ENCODE results near the gene POMT1.
"Not testable (repeated sequence)": the region's sequence is repeated elsewhere in the genome, so short reads cannot be mapped to it uniquely, and the experiment has no call there.

Gene POMT1

GRCh38 chr9:131502781-131503625, at the start of gene POMT1:
POMT1 (plus strand) TSS chr9:131502918; CDS start chr9:131504219, 1,301 bp downstream.
- DNase-seq (ENCODE audit: low read depth in 2 of 2), result peak; percentile 79 to 85

GRCh38 chr9:131454028-131454427, 48.7 kb upstream of the POMT1 start:
- no peak for DNase-seq (ENCODE audit: low read depth in 2 of 2)

GRCh38 chr9:131455655-131456054, 47.1 kb upstream of the POMT1 start:
- not testable (repeated sequence) for DNase-seq (ENCODE audit: low read depth in 2 of 2)

GRCh38 chr9:131457746-131458145, 45.0 kb upstream of the POMT1 start:
- DNase-seq (ENCODE audit: low read depth in 2 of 2), result no peak

GRCh38 chr9:131459056-131459455, 43.7 kb upstream of the POMT1 start:
- no peak for DNase-seq (ENCODE audit: low read depth in 2 of 2)

GRCh38 chr9:131461166-131461565, 41.6 kb upstream of the POMT1 start:
- no peak for DNase-seq (ENCODE audit: low read depth in 2 of 2)

GRCh38 chr9:131464354-131465000, 38.2 kb upstream of the POMT1 start:
- DNase-seq (ENCODE audit: low read depth in 2 of 2), result no peak

GRCh38 chr9:131465401-131465800, 37.3 kb upstream of the POMT1 start:
- no peak for DNase-seq (ENCODE audit: low read depth in 2 of 2)

- no peak for DNase-seq (ENCODE audit: low read depth in 2 of 2)
These were observed 35.3 kb upstream of the POMT1 start for GRCh38 chr9:131467214-131467935.

GRCh38 chr9:131468031-131468430, 34.7 kb upstream of the POMT1 start:
- no peak for DNase-seq (ENCODE audit: low read depth in 2 of 2)

- no peak for DNase-seq (ENCODE audit: low read depth in 2 of 2)
These were observed 33.4 kb upstream of the POMT1 start for GRCh38 chr9:131469356-131469755.

GRCh38 chr9:131469951-131470350, 32.8 kb upstream of the POMT1 start:
- no peak for DNase-seq (ENCODE audit: low read depth in 2 of 2)

- DNase-seq (ENCODE audit: low read depth in 2 of 2), result no peak
These were observed 32.1 kb upstream of the POMT1 start for GRCh38 chr9:131470581-131470991.

- not testable (repeated sequence) for DNase-seq (ENCODE audit: low read depth in 2 of 2)
These were observed 30.6 kb upstream of the POMT1 start for GRCh38 chr9:131472085-131472484.

- DNase-seq (ENCODE audit: low read depth in 2 of 2), result no peak
These were observed 29.4 kb upstream of the POMT1 start for GRCh38 chr9:131473198-131473885.

- DNase-seq (ENCODE audit: low read depth in 2 of 2), result no peak
These were observed 28.8 kb upstream of the POMT1 start for GRCh38 chr9:131473891-131474290.

GRCh38 chr9:131474711-131475110, 28.0 kb upstream of the POMT1 start:
- DNase-seq (ENCODE audit: low read depth in 2 of 2), result no peak

- no peak for DNase-seq (ENCODE audit: low read depth in 2 of 2)
These were observed 27.4 kb upstream of the POMT1 start for GRCh38 chr9:131475111-131475955.

GRCh38 chr9:131475956-131476776, 26.6 kb upstream of the POMT1 start:
- no peak for DNase-seq (ENCODE audit: low read depth in 2 of 2)

- DNase-seq (ENCODE audit: low read depth in 2 of 2), result no peak
These were observed 25.9 kb upstream of the POMT1 start for GRCh38 chr9:131476777-131477345.

Data from stimulated activated CD4-positive, alpha-beta T cell treated with anti-CD3 and anti-CD28 coated beads, Interleukin-4, amount 100 ng/mL, for 48 hours (primary cell).